GM18502 (cell line): ENCODE results near the gene RASA3.
A peak's percentile ranks its signal among the peaks of the same experiment; 100 is the strongest.
"Not testable (repeated sequence)": the region's sequence is repeated elsewhere in the genome, so short reads cannot be mapped to it uniquely, and the experiment has no call there.

ENCODE experiments used
- ATAC-seq: cut with Tn5 transposase; IDR thresholded peaks from one replicate; pipeline ENCODE4 v1.9.1; 2021; ENCODE audit warnings: mild to moderate bottlenecking; ENCODE audit not compliant: unreplicated experiment, poor library complexity

RASA3 gene

GRCh38 chr13:114026481-114026880, 105.9 kb downstream of the RASA3 start:
- ATAC-seq: no peak

- ATAC-seq: no peak
Measured at GRCh38 chr13:114025714-114026431, 106.5 kb downstream of the RASA3 start.

DNA sequence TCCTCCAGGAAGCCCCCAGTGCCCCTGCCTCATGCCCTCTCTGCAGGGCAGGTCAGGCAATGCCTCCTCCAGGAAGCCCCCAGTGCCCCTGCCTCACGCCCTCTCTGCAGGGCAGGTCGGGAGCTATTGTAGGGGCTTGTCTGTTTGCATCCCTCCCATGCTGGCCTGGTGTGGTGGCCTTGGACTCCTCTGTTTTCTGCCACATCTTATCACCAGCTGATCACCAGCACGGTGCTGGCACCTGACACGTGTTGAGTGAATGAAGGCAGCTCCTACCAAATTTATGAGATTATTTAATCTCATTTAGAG, 107.1 kb downstream of the RASA3 start:
- ATAC-seq: no peak

DNA sequence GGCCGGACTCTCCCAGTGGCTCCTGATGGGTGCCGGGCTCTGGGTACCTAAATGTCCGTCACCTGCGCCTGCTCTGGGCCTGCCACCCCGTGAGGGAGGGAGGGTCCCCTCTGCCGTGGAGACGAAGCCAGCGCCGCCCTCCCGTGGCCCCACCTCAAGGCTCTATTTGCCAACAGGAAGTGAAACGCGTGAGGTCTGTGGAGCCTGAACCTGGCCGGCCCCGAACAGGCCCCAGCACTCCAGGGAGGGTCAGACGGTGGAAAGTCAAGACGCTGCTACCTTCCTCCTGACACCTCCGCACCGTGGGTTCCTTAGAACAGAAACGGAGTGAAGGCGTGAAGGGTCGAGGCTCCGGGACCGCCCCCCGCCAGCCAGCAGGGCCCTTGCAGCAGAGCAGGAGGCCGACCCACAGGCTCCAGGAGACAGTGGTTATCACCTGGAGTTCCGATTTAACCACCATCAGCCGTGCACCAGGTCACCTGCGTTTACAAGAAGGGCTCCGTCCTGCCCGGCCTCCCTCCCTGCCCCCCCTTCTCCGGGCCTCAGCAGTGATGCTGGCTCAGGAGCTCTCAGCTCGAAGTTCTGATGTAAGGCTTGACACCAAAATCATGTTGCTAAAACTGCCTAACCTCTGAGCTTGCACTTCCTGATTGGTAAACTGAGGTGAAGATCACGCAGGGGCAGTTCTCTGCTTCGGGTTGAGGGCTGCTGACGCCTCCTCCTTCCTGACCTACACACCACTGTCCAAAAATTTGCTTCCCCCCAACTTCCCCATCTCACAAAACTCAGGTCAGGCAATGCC, 107.6 kb downstream of the RASA3 start:
- peak; percentile 83 for ATAC-seq

DNA sequence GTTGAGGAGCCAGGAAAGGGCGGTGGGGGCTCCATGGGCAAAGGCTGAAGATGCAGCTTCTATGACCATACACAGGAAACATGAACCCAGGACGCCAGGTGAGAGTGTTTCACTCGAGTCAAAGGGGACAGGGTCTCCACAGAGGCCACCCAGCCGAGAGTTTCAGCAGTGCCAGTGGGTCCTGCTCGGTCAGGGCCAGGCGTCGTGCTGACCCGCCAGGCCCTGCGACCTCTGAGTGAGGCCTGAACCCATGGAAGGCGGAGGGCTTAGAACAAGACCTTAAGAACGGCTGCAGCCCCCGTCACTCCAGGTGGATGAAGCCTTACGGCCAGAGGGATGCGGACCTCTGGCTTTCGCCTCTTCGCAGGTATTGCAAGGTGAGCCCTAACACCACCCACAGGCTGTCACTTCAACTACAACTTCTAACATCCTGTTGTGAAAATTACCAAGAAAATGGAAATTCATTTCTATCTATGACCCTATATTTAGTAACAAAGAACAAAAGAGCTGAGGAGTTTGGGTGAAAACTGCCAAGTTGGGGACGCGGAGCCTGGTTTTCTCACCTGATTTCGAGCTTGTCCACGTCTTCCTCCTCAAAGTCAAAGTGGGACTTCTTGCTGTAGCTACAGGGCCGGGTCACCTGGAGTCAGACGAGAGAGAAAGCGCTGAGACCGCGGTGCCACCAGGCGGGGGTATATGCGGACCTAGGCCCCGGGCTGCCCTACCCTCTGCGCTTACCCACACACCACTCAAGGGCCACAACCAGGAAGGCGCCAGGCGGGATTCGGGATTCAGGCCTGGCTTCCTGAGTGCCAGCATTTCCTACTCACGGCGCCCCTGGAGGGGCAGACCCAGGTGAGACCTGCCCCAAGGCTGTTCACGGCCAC, 108.5 kb downstream of the RASA3 start:
- ATAC-seq: no peak

DNA sequence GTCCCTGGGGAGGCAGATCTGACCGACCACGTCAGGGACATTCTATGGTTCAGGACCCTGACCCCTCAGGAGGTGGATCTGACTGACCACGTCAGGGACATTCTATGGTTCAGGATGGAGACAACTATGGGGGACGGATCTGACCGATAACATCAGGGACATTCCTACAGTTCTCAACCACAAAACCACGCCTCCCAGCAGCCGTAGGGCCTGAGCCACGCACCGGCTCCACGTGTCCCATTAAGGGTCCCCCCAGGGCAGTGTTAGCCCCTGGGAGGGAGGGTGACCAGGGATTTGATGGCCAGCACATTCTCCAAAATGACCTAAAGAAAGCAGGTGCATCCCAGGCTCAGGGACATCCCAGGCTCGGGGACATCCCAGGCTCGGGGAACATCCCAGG, 109.5 kb downstream of the RASA3 start:
- no peak for ATAC-seq

GRCh38 chr13:114022309-114022669, 110.1 kb downstream of the RASA3 start:
- no peak for ATAC-seq

- no peak for ATAC-seq
Measured at GRCh38 chr13:114021464-114022308, 110.7 kb downstream of the RASA3 start.

GRCh38 chr13:114020750-114021463, 111.5 kb downstream of the RASA3 start:
- no peak for ATAC-seq

DNA sequence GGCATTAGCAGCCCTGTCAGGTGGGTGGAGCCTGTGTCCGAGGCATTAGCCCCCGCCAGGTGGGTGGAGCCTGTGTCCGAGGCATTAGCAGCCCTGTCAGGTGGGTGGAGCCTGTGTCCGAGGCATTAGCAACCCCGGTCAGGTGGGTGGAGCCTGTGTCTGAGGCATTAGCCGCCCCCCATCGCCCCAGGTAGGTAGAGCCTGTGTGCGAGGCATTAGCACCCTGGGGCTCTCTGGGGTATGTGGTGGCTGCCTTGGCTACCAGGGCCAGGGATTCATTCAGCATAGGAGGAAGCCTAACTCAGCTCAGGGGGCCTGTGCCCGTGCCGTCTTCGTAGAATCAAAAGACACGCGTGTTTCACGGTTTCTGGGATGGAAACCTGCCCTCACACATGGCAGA, 112.3 kb downstream of the RASA3 start:
- not testable (repeated sequence) for ATAC-seq

DNA sequence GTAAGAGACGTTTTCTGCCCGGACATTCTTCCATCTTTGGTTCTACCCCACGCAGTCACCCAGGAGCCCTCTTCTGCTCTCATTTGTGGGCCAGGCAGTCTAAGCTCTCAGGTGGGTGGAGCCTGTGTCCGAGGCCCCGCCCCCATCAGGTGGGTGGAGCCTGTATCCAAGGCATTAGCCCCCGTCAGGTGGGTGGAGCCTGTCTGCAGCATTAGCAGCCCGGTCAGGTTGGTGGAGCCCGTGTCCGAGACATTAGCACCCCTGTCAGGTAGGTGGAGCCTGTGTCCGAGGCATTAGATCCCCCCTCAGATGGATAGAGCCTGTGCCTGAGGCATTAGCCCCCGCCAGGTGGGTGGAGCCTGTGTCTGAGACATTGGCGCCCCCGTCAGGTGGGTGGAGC, 113.1 kb downstream of the RASA3 start:
- ATAC-seq: no peak

GRCh38 chr13:114018461-114019055, 113.9 kb downstream of the RASA3 start:
- no peak for ATAC-seq

DNA sequence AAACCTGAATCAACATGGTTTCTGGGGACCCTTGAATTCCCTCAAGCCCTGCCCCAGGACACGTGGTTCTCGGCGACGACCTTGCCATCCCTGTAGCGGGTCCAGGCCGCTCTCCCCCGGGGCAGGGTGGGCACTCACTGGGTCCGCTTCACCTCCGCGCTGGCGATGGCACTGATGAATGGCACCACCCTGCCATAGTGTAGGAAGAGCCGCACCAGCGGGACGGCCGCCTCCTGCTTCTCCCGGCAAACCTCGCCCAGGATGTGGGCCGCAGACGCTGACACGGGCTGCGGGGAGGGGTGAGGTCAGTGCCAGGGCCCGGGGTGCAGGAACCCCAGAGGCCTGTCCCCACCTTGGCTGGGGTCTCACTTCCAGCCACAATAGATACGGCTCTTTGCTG, 114.5 kb downstream of the RASA3 start:
- no peak for ATAC-seq

DNA sequence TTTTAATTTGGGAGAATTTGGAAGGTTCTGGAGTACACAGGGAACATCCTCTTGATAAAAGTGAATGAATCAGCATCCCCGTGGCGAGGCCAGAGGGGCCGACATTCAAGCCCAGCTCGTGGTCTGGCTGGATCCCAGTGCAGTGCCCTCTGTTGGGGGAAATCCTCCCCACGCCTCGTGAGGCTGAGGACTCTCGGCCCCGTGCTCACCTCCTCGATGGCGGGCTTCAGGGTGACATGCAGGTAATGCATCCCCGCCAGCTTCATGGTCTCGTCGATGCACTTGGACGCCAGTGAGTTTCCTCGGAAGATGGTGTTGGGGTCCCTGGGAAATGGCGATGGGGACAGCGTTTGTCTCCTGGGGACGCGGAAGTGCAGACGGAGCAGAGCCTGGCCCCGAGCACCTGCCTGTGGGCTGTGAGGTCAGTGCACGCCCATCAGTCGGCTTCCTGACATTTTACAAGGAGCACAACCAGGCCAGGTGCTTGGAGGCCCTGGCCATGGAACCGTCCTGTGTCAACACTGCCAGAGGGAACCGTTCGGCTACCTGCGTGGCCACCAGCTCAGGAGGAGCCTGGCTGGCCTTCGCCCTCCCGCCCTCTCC, 115.3 kb downstream of the RASA3 start:
- ATAC-seq: no peak

- no peak for ATAC-seq
Measured at GRCh38 chr13:114016321-114017027, 115.9 kb downstream of the RASA3 start.

GRCh38 chr13:114015969-114016295, 116.5 kb downstream of the RASA3 start:
- no peak for ATAC-seq

DNA sequence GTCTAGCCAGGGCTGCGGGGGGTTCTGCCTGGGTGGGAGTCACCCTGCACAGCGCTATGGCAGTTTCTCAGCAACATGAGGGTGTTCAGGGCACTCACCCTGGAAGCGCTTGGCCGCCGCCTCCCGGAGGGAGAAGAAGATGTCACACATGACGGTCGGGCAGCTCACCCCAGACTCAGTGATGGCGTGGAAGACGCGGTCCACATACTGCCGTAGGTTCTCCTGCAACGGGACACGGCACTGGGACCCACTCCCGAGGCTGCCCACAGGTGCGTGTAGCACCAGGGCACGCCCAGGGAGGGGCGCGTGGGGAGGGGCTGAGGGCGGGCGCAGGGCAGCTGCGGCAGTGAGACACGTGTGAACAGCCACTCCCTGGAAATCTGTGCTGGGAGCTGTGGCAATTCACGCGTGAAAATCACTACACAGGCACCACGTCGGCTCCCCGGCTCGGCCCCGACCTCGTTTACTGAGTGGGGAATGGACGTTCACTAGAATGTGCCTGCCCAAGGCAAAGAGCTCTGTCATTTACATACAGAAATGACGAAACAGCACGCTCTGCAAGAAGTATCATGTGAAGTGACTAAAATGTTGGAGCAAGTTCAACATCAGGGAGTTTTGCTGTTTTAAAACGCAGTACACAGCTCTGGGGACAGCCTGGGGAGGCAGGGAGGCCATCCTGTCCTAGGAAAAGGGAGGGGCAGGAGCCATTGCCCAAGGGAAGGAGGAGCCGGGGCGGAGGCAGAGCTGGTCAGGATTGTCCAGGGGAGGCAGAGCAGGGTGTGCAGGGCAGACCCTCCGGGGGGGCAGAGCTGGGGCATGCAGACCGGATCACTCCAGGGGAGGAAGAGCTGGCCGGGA, 117.1 kb downstream of the RASA3 start:
- no peak for ATAC-seq
